HG02852 (cell line): ENCODE results near the gene ATL2.
A peak's percentile ranks its signal among the peaks of the same experiment; 100 is the strongest.
"Not testable (repeated sequence)": the region's sequence is repeated elsewhere in the genome, so short reads cannot be mapped to it uniquely, and the experiment has no call there.

ENCODE experiments used
- ATAC-seq: cut with Tn5 transposase; IDR thresholded peaks from one replicate; pipeline ENCODE4 v1.9.1; 2021; ENCODE audit warnings: mild to moderate bottlenecking, moderate library complexity; ENCODE audit not compliant: unreplicated experiment

ATL2 gene

DNA sequence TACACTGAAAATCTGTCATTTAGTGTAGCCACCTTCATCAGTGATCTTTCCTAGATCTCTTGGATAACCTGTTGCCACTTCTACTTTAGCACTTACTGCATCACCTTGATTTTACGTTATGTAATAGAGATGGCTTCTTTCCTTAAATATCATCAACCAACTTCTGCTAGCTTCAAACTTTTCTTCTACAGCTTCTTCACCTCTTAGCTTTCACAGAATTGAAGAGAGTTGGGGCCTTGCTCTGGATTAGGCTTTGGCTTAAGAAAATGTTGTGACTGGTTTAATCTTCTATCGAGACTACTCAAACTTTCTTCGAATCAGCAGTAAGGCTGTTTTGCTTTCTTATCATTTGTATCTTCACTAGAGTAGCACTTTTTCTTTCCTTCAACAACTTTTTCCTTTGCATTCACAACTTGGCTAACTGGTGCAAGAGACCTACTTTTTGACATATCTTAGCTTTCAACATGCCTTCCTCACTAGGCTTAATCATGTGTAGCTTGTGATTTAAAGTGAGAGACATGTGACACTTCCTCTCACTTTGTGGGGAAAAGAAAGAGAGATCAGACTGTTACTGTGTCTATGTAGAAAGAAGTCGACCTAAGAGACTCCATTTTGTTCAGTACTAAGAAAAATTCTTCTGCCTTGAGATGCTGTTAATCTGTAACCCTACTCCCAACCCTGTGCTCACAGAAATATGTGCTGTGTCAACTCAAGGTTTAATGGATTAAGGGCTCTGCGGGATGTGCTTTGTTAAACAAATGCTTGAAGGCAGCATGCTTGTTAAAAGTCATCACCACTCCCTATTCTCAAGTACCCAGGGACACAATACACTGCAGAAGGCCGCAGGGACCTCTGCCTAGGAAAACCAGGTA is 99.6 kb downstream of the ATL2 start:
- ATAC-seq = no peak

DNA sequence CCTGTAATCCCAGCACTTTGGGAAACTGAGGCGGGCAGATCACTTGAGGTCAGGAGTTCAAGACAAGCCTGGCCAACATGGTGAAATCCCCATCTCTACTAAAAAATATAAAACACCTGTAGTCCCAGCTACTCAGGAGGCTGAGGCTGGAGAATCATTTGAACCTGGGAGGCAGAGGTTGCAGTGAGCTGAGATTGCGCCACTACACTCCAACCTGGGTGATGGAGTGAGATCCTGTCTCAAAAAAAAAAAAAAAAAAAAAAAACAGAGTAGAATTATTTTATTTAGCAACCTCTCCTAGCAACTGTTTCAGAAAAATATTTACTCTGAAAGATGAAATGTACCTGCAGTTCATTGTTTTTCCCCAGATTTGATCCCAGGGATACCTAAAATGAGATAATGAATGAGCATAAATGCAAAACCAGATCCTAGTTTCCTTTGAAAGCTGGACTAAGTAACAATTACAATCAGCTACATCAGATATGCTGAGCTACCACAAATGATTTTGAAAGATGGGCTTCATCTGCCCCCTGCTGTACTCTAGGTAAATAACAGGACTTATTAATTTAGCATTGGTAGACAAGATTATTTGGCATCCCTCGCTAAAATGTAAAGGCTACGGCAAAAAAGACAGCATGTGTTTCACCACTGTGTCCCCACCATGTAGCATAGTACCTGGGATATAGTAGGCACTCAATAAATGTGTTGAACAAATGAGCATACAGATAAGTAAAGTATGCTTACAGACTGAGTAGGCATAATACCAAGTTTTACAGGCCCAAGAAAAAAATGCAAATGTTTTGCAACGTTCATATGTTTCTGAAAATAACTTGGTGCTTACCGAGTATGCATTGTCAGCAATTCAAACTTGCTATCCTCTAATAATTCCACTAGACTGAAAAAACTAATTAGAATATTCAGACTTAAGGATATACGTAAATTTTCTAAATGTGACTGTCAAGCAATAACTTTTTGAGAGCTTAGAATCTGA is 102.5 kb downstream of the ATL2 start:
- no peak for ATAC-seq

DNA sequence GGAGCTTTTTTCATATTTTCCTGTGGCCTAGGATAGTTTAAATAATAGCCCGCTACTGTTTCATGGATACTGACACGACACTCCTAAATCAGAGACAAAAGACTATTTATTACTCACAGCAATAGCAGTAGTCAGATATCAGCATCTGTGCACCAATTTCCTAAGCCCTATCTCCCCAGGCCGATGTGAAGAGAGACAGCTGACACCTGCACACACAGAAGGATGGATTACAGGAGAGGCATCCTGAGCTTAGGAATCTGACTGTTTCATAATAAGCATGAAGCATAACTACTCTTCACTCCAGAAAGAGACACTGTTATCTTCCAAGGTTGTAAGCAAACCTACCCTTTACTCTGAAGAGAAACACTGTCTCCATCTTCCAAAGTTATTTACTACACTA is 105.4 kb downstream of the ATL2 start:
- ATAC-seq = no peak

DNA sequence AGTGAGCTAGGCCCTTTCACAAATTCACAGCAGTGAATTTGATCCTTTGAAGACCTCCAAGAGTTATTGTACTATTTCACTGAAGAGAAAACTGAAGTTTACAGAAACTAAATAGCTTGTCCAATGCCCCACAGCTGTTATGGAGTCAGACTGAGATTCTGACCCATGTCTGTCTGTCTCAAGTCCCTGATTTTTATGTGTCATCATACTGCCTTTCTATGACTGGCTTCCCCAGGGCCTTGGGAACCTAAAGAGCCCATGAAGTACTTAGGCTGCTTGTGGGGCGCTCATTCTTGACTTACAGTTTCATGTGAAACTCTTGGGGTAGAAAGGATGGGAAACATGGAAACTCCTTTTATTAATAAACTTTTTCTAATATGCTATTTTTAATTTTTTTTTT is 107.7 kb downstream of the ATL2 start:
- ATAC-seq = no peak

DNA sequence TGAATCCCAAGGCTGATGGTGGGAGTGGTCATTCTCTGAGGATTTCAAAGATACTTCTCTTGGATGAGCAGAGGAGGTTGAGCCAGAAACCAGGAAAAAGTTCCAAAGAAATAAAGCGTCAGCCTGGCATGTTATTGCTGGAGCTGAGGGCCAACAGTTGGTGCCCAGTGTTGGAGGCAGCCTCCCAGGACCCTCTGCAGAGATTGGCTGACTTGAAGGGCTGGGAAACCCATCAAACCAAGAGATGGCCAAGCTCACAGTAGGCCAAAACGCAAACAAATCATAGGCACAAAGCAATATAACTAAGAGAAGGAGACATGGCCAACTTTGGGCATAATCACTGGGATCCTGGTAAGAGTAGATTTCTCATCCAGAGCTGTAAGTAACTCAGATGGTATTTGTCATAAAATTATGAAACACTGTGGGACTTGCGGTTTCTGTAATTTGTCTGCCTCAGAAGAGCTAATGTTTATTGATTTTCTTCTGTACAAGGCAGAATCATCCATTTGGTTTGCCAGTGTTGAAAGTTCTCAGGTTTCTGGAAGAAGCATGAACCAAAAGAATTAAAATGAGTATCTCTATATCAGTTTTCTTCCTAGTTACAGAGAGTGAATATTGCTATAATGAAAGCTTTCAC is 108.3 kb downstream of the ATL2 start:
- ATAC-seq = no peak

DNA sequence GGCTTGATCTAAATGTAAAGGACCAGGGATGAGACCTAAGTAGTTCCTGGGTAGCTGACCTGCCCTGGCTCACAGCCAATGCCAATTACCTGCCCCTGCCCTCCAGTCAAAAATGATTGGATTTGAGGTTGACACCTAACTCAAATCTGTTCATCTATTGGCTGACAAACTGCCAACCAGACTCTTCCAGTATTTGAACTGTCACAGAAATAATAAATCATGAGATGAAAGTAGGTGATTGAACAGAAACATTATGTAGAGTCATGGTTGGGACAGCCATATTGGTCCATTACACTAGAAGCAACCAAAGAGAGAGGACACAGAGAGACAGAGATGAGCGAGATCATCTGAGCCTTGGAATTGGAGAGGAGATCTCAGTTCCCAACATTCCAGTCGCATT is 109.1 kb downstream of the ATL2 start:
- ATAC-seq = no peak

DNA sequence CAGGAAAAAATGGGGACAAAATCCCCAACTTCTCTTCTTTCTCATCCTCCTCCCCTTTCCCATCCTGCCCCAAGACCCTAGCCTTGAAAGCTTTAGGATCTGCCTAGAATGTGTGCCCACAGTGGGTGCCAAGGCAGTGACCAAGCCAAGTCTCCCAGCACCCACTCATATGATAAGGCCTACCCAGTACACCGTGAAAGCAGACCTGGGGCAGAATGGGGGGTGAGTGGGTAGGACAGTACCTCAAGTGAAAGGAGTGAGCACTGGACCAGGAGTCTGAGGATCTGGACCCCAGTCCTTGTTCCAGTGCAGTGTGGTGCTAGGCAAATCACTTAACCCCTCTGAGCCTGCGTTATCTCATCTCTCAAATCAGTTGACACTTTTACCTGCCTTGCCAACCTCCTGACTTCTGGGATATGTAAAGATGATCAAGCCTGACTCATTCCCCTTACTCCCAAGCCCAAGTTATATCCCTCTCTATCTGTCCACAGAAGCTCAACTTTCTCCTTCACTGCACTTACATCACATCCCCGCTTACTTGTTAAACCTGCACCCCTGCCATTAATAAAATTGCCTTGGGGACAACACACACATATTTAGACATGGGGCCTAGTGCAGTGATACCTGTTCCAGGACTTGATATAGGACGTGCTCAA is 109.7 kb downstream of the ATL2 start:
- ATAC-seq = no peak

DNA sequence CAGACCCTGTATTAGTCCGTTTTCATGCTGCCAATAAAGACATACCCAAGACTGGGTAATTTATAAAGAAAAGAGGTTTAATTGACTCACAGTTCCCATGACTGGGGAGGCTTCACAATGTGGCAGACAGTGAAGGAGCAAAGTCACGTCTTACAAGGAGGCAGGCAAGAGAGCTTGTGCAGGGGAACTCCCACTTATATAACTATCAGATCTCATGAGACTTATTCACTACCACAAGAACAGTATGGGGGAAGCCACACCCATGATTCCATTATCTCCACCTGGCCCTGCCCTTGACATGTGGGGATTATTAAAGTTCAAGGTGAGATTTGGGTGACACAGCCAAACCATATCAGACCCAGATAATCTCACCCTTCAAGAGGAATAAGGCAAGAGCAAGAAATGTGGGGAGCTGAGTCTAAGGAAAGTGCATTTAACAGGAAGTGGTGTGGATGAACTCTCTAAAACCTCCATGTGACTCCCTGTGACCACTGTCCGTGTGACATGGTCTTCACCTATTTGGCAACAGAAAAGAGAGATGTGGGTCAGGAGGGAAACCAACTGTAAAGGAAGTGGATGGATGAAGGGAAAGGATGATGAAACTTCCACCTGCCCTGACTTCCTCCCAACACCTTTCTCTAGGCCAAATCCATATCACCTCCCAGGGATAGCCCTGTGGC is 110.6 kb downstream of the ATL2 start:
- no peak for ATAC-seq

DNA sequence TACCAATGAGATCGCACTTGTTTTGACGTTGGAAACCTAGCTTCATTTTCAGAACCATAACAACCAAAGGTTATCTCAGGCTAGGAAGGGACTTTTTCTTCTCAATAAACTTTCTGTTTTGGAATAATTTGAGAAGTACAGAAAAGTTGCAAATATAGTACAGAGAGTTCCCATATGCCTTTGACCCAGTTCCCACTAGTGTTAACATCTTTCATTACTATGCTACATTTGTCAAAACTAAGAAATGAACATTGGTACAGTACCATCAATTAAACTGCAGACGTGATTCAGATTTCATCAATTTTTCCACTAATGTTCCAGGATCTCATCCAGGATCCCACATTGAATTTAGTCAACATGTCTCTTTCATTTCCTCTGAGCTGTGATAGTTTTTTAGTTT is 111.6 kb downstream of the ATL2 start:
- ATAC-seq = no peak

DNA sequence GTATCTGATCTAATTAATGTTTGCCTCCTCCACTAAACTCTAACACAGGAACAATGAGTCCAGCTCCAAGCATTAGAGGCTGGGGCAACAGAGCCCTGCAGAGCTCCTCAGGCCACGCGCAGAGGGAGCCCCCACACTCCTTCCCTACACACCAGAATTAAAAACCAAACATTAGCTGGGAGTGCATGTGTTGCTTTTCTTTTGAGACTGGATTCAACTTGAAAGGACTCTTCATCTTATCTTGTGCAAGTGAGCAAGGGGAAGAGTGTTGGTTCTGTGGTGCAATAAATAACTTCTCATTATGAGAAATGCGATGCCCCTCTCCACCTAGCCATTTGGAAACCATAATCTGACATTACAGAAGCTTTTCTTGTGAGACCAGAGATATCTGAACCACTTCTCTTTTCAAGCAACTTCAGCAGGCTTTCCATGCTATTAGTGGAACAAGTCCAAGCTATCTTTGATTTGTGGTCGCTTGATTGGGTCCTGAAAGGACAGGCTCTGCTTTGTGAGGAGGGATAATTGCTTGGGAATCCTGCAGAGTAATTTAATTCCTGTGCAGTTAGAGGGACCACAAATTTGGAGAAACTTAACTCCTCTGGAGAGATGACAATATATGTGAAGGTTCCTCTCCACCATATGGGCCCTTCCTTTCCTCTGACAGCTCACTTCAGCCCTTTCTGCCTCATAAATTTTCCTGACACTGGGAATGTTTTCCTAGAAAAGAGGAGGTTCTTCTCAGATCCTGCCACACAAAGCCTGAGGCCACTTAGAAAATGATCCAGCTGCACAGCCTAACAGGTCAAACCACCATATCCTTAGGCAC is 112.5 kb downstream of the ATL2 start:
- ATAC-seq = no peak

DNA sequence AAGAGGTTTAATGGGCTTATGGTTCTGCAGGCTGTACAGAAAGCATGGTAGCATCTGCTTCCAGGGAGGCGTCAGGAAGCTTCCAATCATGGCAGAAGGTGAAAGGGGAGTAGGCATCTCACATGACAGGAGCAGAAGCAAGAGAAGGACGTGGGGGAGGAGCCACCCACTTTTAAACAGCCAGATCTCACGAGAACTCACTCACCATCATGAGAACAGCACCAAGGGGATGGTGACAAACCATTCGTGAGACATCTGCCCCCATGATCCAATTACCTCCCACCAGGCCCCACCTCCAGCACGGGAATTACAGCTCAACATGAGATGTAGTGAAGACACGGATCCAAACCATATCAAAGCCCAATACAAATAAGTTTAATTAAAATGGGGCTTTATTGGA is 113.8 kb downstream of the ATL2 start:
- ATAC-seq = no peak

DNA sequence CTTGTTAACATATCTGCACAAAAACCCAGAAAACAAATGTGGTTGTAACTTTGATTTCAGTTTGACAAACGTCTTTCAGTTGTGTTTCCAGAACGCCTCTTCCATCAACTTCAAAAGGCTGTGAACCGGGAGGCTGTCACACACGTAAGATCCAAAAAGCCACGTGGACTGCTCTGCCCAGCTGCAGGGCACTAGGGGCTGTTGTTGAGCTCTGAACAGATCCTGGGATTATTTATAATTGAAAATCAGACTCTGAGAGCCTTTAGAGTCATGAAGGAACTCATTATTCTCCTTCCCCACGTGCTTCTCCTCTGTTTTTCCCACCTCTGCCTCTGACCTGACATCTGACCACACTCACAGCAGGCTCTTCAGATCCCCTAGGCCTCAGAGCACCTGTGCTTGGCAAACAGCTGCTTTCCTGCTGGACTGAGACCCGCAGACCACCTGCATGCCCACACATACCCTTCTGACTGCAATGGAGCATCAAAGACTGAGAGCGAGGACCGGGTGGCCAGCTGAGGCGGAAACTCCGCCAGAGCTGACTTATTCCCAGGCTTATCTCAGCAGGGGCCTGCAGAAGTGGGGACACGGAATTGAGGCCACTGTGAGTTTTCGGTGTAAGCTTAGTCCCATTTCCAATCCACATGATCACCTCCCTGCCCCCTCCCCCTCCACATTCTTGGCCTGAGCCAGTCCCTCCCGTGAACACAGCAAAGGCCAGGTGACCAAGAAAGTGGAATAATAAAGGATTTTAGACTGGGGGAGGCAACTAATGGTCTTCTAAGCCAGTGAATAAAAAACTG is 114.8 kb downstream of the ATL2 start:
- peak; percentile 56 for ATAC-seq

DNA sequence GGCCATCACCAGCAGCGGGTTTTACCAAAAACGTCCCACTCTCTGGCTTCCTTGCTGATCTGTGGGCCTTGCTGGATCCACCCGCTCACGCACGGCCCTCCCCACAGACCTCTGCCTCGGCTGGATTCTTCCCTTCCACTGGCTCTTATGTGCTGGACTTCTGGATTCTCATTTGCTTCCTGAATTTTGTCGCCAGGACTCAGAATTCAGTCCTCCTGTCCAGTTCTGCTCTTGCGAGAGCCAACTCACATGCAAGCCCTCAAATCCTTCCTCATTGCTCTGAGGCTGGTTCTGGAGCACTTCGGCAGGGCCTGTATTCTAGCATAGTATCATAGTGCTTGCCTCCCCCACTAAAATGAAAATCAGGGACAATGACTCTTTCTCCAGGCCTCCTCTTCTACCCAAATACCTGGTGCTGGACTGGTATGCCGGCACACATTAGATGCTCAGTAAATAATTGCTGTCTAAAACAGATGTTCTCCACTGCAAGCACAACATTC is 115.5 kb downstream of the ATL2 start:
- ATAC-seq = no peak

DNA sequence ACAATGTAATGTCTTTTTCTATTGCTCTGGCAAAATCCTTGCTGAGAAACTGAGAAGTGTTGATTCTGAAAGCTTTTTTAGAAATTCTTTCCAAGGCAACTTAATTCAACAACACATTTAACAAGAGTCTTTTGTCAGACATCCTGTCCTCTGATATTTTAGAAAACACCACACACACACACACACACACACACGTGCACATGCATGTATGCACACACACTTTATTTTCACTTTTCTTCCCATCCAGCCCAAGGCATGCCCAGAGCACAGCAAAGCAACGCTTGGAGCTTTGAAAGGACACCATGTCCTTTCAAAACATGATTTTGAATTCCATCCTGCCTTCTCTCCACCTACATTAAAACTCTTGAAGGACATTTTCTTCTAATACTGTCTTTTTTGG is 116.1 kb downstream of the ATL2 start:
- ATAC-seq = no peak

DNA sequence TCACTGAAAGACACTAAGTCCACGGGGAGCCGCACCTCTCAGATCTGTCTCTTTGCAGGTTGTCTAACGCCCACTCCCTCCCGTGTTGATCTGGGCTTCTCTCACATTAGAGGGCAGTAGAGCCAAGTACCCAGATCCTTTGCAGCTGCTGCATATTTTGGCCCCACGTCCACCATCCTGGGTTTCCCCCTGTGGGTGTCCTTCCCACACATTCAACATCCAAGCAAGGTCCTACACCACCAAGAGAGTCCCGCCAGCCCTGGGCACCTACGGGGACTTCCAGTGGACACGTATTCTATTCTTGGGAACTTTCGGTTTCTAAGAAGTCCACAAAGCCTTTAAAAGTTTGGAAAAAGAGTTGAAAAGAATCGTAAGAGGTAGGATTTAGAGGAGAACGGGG is 116.6 kb downstream of the ATL2 start:
- ATAC-seq = no peak

DNA sequence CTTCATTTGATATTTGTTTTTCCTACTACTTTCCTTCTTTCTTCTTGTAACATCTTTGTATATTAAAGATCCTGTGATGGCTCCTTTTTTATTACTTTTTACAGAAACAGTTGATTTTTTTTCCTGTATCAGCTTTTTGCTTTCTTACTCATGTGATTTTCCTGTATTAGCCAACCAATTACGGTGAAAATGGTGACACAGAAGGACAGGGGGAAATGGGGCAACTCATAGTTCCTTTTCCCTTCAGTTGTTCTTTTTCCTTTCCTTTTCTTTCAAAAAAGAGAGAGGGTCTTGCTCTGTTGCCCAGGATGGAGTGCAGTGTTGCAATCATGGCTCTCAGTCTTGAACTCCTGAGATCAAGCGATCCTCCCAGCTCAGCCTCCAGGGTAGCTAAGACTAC is 117.8 kb downstream of the ATL2 start:
- ATAC-seq = no peak

DNA sequence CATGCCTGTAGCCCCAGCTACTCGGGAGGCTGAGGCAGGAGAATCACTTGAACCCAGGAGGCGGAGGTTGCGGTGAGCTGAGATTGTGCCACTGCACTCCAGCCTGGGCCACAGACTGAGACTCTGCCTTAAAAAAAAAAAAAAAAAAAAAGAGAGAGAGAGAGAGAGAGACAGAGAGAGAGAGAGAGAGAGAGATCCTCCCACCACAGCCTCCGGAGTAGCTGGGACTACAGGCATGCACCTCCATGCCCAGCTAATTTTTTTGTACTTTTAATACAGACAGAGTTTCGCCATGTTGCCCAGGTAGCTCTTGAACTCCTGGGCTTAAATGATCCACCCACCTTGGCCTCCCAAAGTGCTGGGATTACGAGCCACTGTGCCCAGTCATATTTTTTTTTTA is 119.4 kb downstream of the ATL2 start:
- not testable (repeated sequence) for ATAC-seq

DNA sequence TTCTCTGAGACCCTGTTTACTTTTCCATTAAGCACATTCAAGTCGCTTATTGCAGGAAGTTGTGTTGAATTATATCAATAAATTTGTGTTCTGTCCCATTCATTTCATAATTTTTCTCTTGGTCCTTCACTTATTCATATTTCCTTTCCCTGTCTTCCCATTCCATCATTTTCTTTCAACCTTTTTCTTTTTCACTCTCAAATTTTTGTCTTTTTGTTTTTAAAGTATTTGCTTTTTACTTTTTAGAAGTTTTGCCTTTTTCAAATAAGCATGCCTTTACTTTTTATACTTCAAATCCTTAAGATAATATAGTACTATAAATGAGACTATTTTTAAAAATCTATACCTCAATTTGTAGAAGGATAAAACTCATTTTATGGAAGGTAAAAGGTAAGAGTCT is 120.5 kb downstream of the ATL2 start:
- no peak for ATAC-seq
